HG02610 (cell line): Measurements from ENCODE around the gene WNT7B.

ENCODE experiments used
- ATAC-seq: cut with Tn5 transposase; IDR thresholded peaks from one replicate; pipeline ENCODE4 v1.9.1; 2021; ENCODE audit warnings: mild to moderate bottlenecking, moderate library complexity; ENCODE audit not compliant: unreplicated experiment

WNT7B gene

DNA sequence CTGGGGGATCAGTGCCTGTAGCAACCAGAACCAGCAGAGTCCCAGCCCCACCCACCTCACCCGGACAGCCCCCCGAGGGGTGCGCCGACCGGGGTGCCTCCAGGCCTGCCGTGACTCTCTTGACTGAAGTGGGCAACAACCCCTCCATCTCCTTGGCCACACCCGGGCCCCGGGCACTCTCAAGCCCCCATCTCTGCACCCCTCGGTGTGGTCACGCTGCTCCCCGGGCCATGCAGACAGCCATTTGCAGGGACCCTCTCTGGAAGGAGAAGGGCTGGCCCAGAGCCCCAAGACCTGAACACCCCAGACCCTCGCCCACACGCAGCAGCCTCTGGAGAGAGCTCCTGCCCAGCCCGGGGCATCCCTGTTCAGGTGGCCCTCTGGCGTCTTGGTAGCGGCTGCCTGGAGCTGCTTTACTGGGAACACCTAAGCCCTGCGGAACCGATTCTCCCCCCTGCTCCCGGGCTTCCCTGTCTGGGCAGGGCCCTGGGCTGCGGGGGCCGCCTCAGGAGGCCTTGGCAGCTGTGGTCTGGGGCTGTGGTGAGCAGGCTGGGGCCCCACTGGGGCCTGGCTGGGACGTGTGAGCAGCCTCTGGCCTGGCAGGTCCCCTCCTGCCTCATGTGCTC, 84.9 kb downstream of the WNT7B start:
- ATAC-seq: no peak

DNA sequence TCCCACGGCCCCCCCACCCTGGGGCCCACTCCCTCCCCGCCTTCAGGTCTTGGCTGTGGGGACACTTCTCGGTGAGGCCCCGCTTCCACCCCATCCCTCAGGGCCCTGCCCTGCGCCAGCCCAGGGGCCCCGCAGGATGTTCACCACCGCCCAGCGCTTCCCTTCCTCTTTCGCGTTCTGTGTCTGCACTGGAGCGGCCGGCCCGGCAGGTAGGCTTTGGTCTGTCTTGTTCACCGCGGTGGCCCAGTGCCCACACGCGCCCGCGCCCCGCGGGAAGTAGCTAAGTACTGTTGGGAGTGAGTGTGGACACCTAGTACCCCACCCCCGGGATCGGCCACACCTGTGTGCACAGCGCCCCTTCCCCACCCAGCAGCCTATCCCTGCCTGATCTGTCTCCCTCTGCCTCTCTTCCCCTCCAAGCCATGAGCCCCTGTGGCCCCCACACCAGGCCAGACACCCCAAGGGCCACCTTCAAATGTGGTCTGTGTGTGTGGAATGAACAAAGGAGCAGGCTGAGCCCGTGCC, 85.4 kb downstream of the WNT7B start:
- ATAC-seq: no peak

DNA sequence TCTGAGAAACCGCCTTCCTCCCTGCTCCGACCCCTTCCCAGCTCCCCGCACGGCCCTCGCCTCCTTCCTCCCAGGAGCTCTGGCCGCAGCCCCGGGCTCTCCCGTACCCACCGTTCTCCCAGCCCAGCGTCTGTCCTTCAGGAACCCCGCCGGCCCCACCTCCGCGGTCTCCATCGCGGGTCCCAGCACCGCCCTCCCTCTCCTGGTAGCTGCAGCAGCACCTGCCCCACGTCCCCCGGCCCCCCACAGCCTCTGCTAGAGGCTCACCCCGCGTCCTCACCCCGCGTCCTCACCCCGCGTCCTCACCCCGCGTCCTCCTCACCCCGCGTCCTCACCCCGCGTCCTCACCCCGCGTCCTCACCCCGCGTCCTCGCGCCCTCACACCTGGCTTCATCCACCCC, 85.9 kb downstream of the WNT7B start:
- ATAC-seq: no peak

DNA sequence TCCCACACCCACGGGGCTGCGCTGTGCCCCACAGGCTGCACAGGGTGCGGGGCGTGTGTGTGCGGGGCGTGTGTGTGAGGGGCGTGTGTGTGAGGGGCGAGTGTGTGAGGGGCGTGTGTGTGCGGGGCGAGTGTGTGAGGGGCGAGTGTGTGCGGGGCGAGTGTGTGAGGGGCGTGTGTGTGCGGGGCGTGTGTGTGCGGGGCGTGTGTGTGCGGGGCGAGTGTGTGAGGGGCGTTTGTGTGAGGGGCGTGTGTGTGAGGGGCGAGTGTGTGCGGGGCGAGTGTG, 86.7 kb downstream of the WNT7B start:
- ATAC-seq: no peak

DNA sequence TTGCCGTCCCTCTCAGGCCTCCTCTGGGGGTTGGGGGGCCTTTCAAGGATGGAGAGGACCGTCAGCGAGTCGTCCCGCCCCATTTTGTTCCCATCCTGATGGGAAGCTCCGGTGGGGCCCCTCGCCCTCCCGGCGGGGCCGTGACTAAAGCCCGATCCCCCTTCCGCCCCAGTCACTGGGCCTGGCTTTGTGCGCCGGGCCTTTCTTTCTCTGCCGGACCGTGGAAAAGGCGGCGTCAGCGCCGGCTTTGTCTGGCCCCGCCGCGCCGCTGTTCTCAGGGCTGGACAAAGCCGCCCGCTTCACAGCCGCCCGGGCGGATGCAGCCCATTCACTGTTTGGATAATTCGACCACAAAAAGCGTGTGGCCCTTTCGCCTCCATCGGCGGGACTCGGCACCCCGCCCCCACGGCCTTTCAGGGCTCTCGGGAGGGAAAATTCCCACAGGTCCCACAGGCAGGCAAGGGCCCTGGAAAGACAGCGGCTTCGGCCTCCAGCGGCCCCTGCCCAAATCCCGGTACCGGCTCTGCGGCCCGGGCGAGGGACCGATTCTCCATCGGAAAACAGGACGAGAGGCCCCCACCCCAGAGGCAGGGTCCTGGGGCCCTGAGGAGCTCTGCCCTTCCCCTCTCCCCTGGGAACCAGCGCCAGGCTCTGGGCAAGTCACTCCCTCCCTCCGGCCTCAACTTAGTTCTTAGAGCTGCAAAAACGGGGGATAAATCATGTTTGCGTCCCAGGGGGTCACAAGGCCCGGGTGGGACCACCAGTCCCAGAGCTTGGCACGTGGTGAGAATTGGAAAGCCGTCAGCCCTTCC, 87.2 kb downstream of the WNT7B start:
- no peak for ATAC-seq

DNA sequence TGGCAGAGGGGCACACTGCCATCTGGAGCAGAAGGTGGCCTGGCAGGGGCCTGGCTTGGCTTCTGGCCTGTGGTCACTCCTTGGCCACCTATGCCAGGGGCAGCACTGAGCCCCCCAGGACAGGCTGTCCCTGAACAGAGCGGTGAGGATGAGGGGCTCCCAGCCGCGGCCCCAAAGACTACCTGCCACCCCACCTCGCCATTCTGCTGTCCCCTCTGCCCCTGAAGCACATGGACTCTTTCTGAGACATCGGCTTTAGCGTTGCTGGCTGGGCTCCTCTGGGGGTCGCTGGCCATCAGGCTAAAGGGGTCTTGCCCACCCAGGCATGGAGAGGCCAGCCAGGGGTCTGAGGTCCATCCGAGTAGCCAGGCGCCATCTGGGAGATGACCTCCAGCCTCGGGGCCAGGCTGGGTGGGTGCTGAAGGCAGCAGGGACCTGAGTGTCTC, 87.8 kb downstream of the WNT7B start:
- ATAC-seq: no peak

DNA sequence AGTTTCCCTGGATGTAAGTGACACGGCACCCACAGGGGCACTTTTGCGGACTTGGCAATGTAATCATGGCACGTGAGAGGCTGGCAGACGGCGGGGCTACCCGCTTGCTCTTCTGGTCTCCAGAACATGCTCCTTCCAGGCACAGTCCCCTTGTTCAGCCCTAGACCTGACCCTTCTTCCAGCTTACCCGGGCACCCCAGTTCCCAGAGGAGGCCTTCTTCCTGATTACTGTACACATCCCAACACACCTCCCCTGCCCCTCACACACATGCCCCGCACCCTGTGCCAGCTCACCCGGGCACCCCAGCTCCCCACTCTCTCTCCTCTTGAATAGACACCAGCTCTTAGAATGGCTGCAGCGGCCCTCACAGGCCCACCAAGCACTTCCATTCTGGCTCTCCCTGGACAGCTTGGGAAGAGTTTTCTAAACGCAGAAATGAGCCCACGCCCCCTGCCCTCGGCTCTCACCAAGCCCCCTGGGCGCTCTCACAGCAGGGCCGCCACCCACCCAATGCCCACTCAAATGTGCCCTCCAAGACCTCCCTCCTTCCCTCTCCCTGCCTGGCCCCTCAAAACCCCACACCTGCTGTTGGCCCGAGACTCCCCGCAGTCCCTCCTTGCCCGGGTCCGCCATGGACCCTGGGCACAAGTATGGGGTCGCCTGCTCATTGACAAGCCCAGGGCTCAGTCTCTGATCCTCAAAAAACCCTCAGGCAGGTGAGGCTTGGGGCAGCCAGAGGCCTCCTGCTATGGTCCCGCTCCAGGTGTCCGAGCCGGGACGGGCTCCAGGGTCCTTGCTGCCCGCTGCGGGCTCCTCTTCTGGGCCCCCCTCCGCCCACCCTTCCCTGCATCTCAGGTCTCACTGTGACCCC, 88.5 kb downstream of the WNT7B start:
- ATAC-seq: no peak

DNA sequence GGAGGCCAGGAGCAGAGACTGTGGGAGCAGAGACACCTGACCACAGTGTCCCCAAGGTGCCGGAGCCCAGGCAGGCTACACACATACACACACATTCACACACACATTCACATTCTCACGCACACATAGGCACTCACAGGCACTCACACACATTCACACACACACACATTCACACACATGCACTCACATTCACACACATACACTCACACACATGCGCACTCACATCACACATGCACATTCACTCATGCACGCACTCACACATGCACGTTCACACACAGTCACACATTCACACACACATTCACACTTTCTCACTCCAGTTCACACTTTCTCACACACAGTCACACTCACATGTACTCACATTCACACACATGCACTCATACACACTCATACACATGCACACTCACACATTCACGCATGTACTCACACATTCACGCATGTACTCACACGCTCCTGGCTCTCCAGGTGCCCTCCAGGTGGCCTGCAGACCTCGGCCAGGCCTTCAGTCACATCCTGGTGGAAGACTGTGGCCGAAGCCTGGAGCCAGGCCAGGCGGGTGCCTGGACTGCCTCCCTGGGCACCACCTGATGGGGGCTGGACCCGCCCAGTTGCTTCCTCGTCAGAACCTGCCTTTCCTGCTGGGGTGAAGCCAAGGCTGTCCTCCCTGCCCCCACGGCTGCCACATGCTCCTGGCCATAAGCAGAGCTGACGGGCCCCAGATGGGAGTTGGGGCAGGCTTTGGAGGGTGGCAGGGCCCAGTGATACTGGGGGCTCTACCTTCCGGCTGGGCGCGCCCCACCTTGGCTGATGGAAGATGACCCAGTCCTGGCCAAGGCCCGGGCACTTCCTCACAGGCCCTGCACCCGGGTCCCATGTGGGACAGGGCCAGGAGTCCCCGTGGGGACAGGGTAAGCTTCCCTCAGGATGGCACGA, 89.5 kb downstream of the WNT7B start:
- no peak for ATAC-seq

DNA sequence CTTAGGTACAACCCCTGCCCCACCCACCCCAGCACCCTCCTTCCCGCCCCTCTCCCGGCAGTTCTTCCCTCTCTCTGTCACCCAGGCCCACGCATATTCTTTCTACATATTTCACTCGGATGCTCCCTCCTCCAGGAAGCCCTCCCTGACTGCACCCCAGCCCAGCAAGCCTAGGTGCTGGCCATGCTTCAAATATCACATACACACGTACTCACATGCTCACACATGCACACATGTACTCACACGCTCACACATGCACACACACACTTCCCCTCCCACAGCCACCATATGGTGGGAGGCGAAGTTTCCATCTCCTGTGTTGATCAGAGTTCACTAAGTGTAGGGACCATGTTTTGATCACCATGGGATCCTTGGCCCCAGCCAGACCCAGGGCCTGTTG, 90.4 kb downstream of the WNT7B start:
- ATAC-seq: no peak

DNA sequence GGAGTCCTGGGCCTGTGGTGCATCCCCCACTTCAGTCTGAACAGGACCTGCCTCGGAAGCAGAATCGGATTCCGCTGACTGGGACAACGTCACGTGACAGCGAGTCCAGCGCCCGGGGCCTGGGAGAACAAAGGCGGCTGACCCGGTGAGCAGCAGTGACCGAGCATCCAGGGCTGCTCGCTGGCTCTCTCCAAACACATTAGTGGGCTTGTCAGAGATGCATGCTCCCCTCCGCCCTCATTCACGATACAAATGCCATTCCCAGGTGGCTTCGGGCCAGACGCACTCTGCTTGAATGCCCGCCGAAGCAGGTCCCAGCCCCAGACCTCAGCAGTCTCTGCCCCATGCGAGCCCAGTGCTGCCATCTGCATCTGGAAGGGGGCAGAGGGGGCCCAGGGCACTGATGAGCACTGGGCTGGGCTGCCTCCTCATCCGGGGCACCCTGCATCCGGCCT, 91.0 kb downstream of the WNT7B start:
- ATAC-seq: no peak

DNA sequence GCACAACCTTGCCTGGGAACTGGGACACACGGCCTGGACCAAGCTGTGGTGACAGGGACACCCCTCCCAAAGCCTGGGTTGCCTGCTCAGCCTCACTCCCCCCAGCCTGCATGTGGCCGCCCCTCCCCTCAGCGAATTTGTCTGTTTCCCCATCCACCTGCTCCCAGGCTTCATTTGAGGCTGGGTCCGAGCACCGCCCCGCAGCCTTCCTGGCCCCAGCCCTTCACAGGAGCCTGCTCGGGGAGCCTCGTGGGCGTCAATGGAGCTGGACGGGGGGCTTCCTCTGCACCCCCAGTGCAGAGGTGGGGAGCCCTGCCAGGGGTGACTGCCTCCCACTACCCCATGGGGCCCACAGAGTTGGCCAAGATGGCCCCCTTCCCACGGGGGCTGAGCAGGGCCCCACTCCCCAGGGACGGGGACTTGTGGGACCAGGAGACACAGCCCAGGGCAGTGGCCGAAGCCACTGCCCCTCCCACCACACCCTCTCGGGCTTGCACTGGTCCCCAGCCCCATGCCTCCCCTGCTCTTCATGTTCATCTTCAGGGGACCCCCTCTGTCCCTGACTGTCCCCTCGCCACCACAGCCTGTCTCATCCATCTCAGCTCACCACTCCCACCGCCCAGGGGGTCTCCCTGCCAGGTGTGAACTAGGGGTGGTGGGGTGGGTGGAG, 91.7 kb downstream of the WNT7B start:
- no peak for ATAC-seq

DNA sequence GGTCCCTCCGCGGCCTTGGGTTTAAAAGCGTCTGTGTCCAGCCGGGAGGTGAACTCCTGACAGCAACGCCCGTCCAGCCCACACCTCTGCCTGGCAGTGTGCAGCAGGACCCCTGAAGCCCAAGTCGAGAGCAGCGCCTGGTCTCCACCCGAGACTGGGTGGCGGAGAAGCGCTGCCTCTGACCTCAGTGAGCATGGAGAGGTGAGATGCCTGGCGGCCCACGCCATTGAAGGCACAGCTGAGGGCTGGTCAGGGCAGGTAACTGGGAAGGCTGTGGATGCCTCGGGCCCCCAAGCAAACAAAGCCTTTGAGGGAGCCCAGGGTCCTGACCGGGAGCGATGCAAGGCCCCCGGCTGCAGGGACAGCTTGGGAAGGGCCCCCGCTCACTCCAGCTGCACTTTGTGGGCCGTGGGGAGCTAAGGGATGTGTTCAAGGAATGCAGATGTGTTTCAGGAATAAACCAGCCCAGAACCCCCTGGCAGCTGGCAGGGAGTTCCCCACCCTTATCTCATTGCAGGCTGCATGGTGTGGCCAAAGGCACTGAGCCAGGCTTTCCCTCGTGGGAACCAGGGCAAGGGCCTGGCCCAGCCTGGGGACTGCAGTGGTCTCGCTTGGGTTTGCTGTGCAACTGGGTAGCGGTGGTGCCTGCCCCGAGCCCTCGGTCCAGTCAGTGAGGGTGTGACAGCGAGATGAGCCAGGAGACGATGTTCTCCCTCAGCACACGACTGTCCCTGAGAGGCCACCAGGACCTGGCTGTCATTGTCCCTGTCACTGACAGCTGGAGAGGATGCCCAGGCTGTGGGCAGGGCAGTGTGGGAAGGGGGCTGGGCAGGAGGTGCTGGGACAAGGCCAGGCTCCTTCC, 92.5 kb downstream of the WNT7B start:
- ATAC-seq: no peak

DNA sequence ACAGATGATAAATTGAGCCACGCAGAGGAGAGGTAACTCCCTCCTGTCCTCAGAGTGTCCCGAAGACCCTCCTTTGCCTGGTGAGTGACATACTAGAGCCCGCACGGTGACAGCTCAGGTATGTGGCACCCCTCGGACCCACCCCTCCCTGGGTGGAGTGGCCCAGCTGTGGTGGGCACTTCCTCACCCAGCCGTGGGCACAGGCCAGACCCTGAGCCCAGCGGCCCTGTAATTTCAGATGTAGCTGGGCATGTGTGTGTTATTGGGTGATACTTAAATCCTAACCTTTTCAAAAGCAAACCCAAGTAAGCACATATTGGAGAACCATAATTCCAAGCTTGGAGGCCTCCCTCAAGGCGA, 93.2 kb downstream of the WNT7B start:
- no peak for ATAC-seq

DNA sequence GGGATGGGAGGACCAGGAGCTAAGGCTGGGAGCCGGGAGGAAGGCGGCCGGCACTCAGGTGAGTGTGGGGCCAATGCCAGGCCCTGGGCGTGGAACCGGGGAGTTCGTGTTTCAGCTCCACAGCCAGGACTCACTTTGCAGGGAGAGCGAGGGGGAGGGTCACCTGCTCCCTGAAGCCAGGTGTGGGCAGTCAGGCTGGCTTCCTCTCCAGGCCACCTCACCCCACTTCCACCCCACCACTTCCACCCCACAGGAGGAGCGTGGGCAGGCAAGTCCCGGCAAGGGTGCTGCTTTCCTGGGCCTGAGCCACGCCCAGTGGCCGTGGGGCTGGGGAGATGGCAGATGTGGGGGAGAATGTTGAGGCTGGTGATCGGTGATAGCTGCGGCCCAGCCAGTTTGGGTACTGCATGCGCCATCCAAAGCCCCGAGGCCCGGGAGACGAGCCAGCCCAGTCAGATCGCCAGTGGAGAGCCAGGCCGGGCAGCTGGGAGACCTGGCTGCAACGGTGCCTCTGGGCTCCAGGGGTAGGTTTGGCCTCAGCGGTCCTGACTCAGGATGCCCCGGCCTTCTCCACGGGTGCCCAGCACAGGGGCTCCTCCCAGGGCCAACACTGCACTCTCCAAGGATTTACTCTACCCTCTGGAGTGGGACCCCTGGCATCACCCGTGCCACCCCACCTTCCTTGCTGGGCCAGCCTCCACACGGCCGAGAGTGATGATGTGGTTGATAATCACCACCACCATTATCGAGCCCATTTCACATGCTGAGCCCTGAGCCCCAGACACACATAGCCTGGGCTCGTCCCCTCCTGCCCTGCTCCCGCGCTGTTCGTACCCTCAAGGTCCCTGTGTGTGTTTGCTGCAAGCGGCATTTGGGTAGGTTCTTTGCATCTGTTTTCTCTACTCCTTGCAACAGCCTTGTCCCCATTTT, 93.8 kb downstream of the WNT7B start:
- ATAC-seq: no peak

DNA sequence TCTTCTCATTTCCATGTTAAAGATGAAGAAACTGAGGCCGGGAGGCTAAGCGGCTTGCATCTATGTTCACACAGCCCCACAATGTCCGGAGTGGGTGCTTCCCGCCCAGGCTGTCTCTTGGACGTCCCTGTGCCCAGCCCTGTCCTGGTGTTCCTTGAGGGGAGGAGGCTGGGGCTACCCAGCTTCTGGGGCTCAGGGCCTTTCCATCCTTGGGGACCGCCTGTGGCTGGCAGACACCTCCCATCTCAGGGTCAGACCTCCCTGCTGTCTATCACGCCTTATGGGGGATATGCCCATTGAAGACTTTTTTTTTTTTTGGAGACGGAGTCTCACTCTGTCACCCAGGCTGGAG, 95.5 kb downstream of the WNT7B start:
- ATAC-seq: no peak

DNA sequence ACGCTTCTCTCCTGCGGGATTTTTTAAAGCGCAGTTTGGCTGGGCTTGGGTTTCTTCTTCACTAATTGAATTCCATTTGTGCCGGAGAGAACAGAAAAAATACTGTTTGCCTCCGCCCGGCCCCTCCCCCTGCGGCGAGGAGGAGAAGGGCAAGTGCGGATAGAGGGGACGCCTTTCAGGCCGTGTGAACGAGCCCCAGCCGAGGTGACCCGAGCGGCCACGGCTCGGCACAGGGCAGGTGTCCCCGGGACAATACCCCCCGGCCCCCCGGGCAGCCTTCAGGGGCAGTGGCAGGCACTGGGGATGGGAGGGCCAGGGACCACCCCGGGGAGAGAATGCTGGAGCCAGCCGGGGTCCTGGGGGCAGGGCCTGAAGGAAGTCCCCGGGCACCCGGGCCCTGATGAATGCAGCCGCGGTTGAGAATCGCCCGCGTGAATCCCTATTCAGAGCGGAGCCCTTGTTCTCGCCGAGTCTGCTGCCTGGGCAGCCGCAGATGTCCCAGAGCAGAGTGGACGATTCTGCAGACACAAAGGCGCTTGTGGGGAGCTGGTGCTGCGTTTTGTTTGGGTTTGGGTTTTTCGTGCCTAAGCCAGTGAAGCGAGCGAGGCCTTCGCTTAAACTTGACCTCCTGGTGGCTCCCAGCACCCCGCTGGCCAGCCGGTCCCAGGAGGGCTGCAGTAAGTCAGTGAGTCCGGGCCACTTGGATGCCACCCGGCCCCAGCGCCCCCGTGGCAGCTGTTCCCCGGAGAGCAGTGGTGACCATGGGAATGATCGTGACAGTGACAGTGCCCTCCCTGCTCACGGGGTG, 96.0 kb downstream of the WNT7B start:
- ATAC-seq: no peak

DNA sequence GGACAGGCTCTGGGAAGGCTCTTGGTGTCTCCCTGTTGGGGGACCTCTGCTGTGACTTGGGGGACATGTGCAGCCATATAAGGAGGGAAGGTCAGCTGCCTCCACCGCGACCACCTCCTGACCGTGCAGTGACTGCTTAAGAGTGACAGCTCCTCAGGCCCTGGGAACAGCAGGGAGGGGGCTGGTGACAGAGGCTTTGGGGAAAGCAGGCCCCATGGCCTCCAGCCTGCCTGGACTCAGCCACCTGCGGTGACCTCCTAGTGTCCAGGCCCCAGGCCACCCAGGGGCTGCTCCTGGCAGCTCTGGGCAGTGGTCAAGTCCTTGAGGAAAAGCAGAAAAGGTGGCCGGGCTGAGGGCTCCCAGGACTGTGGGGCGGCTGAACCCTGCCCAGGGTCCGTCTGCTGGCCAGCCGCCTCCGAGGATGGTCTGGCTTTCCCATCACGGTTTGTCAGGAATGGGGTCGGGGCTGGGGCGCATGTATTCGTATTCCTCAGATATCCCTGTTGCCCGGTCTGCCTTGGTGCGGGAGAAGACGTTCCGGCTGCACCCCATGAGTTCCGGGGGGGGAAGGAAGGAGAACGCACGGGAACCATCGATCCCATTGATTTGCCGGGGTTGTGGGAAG, 96.8 kb downstream of the WNT7B start:
- no peak for ATAC-seq
